ENCODE measurements around the gene CREB5.

Gene CREB5

GRCh38 chr7:28747854-28748253, 335.5 kb downstream of the CREB5 start:
- no peak for ATAC-seq
- no peak for DNase-seq

GRCh38 chr7:28748346-28748745, 336.0 kb downstream of the CREB5 start:
- ATAC-seq (no peak), DNase-seq (no peak)

- ATAC-seq, result peak; percentile 71
Observed at GRCh38 chr7:28748933-28749584, 336.7 kb downstream of the CREB5 start.

GRCh38 chr7:28749638-28750037, 337.3 kb downstream of the CREB5 start:
- ATAC-seq (no peak), DNase-seq (no peak)

More at GRCh38 chr7:28748933-28749584, 336.7 kb downstream of the CREB5 start:
- peak; percentile 16 for DNase-seq

GRCh38 chr7:28750981-28751380, 338.7 kb downstream of the CREB5 start:
- DNase-seq (no peak), ATAC-seq (no peak)

- no peak for DNase-seq
- ATAC-seq, result no peak
Observed at GRCh38 chr7:28753613-28754012, 341.3 kb downstream of the CREB5 start.

GRCh38 chr7:28754027-28754426, 341.7 kb downstream of the CREB5 start:
- ATAC-seq, result no peak
- no peak for DNase-seq

GRCh38 chr7:28754447-28754846, 342.1 kb downstream of the CREB5 start:
- DNase-seq, result no peak
- no peak for ATAC-seq

- DNase-seq, result no peak
Observed at GRCh38 chr7:28755255-28755654, 342.9 kb downstream of the CREB5 start.

GRCh38 chr7:28758186-28758585, 345.9 kb downstream of the CREB5 start:
- DNase-seq, result no peak
- no peak for ATAC-seq

More at GRCh38 chr7:28755255-28755654, 342.9 kb downstream of the CREB5 start:
- ATAC-seq, result no peak

GRCh38 chr7:28759475-28759971, 347.2 kb downstream of the CREB5 start:
- DNase-seq (no peak), ATAC-seq (no peak)

- no peak for ATAC-seq
Observed at GRCh38 chr7:28761505-28761904, 349.2 kb downstream of the CREB5 start.

GRCh38 chr7:28762651-28763050, 350.3 kb downstream of the CREB5 start:
- DNase-seq, result no peak
- ATAC-seq, result no peak

More at GRCh38 chr7:28761505-28761904, 349.2 kb downstream of the CREB5 start:
- DNase-seq, result no peak

GRCh38 chr7:28766359-28766758, 354.0 kb downstream of the CREB5 start:
- ATAC-seq (no peak), DNase-seq (no peak)

- ATAC-seq, result no peak
Observed at GRCh38 chr7:28767356-28767755, 355.0 kb downstream of the CREB5 start.

GRCh38 chr7:28768577-28769147, 356.3 kb downstream of the CREB5 start:
- no peak for DNase-seq
- ATAC-seq, result no peak

More at GRCh38 chr7:28767356-28767755, 355.0 kb downstream of the CREB5 start:
- no peak for DNase-seq

GRCh38 chr7:28771906-28772622, 359.7 kb downstream of the CREB5 start:
- DNase-seq, result no peak
- no peak for ATAC-seq

GRCh38 chr7:28773423-28774145, 361.3 kb downstream of the CREB5 start:
- no peak for DNase-seq

GRCh38 chr7:28774261-28774988, 362.1 kb downstream of the CREB5 start:
- DNase-seq (no peak), ATAC-seq (no peak)

More at GRCh38 chr7:28773423-28774145, 361.3 kb downstream of the CREB5 start:
- no peak for ATAC-seq

- ATAC-seq (no peak), DNase-seq (no peak)
Observed at GRCh38 chr7:28776463-28777157, 364.3 kb downstream of the CREB5 start.

GRCh38 chr7:28778786-28779185, 366.5 kb downstream of the CREB5 start:
- ATAC-seq (no peak), DNase-seq (no peak)
